GM08714 (cell line): Measurements from ENCODE around the gene TRPM3.
A peak's percentile ranks its signal among the peaks of the same experiment; 100 is the strongest.

Source experiments
- H3K4me3 ChIP-seq: fragments of 200-500 bp; sonication (Bioruptor generic); 2 replicates; pipeline ENCODE4 v1.5.1; 2014; ENCODE audit warnings: mild to moderate bottlenecking, low read length, inconsistent platforms
- ZNF274 ChIP-seq: IDR thresholded peaks from 2 replicates; pipeline ENCODE4 v1.6.1; 2012; ENCODE audit warnings: mild to moderate bottlenecking, low read depth, low read length

The TRPM3 gene

GRCh38 chr9:70579686-70580085 lies 541.7 kb downstream of the TRPM3 start:
- no peak overlapping the region for H3K4me3 ChIP-seq
- no peak for TF ChIP-seq ZNF274

GRCh38 chr9:70578720-70579119 lies 542.7 kb downstream of the TRPM3 start:
- H3K4me3 ChIP-seq = no peak overlapping the region
- TF ChIP-seq ZNF274 = no peak

- TF ChIP-seq ZNF274 = no peak
- H3K4me3 ChIP-seq = no peak overlapping the region
Measured at GRCh38 chr9:70577671-70578070, 543.8 kb downstream of the TRPM3 start.

DNA sequence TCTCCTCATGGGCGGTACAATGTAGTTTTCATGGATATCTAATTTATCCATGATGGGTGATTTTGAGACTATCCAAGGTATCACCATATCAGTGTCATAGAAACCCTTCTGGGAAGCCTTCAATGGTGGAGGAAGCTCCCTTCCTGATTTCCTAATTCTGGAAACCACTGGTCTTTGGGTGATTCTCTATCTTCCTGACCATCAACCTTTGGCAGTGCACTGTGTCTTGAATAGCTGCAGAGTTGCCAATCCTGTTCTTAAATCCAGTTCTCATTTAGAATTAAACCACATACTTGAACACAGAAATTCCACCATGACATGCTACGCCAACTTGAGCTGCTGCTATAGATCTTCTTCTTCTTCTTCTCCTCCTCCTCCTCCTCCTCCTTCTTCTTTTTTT lies 545.3 kb downstream of the TRPM3 start:
- TF ChIP-seq ZNF274 = no peak
- H3K4me3 ChIP-seq = no peak overlapping the region

DNA sequence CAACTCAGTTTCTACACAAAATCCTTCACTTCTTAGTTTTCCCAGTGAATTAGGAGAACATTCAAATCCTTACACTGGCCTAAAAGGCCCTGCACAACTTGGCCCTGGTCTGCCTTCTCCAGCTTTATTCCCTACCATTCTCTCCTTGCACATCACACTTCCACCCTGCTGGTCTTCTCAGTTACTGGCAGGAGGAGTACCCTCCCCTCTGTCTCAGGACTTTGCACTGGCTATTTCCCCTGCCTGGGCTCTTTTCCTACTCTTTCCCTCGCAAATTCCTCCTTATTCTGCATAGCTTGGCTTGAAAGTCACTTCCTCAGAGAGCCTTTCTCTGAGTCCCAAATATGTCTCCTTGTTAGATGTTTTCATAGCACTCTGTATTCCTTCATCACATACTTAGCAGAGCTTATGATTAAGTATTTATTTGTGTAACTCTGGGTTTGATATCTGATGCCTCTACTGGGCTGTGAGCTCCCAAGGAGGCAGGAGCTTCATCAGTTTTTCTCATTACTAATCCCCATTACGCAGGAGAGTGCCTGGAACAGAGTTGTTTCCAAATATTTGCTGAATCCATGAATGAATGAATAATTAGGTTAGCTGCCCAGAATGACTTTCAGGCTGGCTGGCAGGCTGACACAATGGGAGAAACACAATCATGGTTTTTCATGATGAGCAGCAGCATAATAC lies 547.1 kb downstream of the TRPM3 start:
- no peak for TF ChIP-seq ZNF274

GRCh38 chr9:70573308-70573707 lies 548.1 kb downstream of the TRPM3 start:
- no peak for TF ChIP-seq ZNF274
- no peak overlapping the region for H3K4me3 ChIP-seq

More for the DNA sequence above, 547.1 kb downstream of the TRPM3 start:
- no peak overlapping the region for H3K4me3 ChIP-seq

GRCh38 chr9:70571258-70571657 lies 550.2 kb downstream of the TRPM3 start:
- TF ChIP-seq ZNF274 = no peak
- H3K4me3 ChIP-seq = no peak overlapping the region

GRCh38 chr9:70569791-70570190 lies 551.6 kb downstream of the TRPM3 start:
- TF ChIP-seq ZNF274 = no peak
- H3K4me3 ChIP-seq = no peak overlapping the region

DNA sequence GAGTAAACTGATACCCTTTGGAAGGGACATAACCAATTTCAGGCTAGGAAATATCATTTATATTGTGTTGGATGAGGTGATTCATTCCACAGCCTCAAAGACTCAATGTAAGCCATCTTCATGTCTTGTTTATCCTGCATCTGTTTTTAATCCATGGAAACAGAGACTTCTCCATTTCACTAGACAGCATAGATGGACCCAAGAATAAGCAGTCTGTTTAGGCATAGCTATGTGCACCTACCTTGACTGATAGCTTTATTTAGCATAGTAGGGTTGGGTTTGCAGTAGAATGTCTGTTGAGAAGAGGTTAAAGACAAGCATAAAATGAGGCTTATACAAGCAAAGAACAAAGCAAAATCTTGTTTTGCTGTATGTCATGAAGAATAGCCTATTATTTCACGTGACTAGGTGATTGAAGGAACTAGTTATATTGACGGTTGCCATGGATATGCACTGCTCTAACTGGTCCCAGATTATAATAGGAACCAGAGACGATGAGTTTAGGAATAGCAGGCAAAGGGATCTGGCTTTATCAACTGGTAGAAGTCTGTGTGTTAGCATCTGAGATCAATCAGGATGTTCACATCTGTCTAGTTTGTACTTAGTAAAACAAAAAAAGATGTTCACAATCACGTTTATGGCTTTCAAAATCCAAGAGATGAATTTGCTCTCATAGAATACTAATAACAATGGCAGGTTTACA lies 552.2 kb downstream of the TRPM3 start:
- no peak for TF ChIP-seq ZNF274

DNA sequence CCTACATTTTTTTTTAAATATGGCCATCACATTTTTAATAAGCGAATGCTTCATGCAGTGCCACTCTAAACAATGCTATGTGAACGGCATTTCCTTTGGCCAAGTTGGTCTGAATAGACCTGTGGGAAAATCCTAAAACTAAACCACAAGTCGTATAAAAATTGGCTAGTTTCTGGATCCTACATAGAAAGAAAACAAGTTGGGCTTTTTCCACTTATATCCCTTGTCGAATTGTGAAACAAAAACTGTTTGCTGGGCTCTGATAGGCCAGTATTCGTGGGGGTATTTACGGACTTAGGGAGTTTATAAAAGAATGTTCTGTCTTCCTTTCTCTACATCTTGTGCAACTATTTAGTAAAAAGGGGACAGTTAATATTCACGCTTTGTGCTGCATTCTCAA lies 553.9 kb downstream of the TRPM3 start:
- TF ChIP-seq ZNF274 = no peak

More for the DNA sequence above, 552.2 kb downstream of the TRPM3 start:
- no peak overlapping the region for H3K4me3 ChIP-seq

DNA sequence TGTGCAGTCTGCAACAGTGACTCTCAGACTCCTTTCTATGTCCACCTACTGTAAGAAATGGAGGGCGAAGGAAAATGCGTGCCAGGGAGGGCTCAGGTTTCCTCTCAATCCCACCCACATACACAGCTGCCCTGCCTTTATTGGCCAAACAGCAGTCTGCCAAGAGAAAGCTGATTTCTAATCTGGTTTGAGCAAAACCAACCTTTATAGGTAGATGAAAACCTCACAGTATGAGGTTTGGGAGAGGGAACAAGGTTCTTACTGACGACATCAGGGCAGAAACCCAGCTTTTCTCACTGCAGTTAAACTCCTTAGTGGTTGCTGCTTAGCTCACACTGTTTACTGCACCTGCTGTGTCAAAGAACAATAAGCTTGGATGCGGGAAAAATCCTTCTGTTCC lies 554.7 kb downstream of the TRPM3 start:
- TF ChIP-seq ZNF274 = no peak
- no peak overlapping the region for H3K4me3 ChIP-seq

More for the DNA sequence above, 553.9 kb downstream of the TRPM3 start:
- H3K4me3 ChIP-seq = no peak overlapping the region

DNA sequence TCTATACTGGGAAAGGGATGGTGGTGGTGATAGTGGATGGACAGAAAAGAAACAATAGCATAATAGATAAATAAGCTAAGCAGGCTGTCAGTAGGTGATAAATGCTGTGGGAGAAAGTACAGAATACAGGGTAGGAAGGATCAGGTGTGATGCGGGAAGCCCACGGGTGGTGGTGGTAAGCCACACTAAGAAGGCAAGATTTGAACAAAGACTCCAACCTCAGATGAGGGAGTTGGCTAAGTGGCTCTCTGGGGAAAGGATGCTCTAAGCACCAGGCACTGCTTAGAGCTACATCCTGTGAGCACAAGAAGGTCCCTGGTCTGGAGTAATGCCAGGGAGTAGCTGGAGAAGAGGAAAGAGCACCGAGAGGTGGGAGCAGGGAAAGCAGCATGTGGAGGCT lies 555.4 kb downstream of the TRPM3 start:
- no peak for TF ChIP-seq ZNF274
- no peak overlapping the region for H3K4me3 ChIP-seq

- no peak for TF ChIP-seq ZNF274
Measured at GRCh38 chr9:70564468-70565335, 556.7 kb downstream of the TRPM3 start.

DNA sequence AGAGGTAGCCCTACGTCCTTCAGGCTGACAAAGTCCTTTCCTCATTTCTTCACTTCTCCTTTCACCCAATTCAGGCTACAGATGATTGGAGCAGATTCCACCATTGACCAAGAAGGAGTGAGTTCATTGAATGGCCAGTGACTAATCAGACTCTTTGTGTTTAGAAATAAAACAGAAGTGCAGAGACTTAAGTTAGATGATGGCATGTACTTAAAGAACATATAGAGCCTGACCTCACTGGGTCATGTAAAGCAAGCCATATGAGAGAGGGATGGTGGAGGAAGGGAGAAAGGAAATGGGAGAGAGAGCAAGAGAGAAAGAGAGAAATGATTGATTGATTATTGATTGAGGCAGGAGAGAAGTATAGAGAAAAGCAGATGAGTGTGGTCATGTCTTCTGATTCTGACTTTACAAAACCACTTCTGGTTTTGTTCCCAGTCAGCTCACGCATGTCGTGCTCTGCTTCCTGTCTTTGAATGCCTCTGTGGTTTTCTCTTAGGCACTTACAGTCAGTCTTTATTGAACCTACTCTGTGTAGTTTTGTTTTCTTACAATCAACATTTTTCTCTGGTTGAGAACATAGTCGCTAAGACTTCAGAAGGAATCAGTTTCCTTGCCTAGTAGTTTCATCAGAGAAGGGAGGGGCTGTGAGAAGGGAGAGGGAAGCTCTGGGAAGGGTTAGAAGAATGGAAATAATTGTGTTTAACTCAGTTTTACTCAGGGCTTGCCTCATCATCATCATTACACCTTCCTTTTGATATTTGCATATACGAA lies 557.8 kb downstream of the TRPM3 start:
- TF ChIP-seq ZNF274 = no peak
- H3K4me3 ChIP-seq = peak overlapping the region; percentile 54; the same call in 1 of the 2 replicates

More at GRCh38 chr9:70564468-70565335, 556.7 kb downstream of the TRPM3 start:
- peak overlapping the region; percentile 54; the same call in 1 of the 2 replicates for H3K4me3 ChIP-seq
